ENCODE data around the gene NACA2. TPM values are rescaled to one million over a fixed set of nuclear protein-coding genes. Genes with fewer than 3 reads are reported as not detected.
"Not testable (repeated sequence)": the region's sequence is repeated elsewhere in the genome, so short reads cannot be mapped to it uniquely, and the experiment has no call there.

The NACA2 gene
- total and polyA plus RNA-seq, 11 donors = 0.11 TPM; not detected in 10

DNA sequence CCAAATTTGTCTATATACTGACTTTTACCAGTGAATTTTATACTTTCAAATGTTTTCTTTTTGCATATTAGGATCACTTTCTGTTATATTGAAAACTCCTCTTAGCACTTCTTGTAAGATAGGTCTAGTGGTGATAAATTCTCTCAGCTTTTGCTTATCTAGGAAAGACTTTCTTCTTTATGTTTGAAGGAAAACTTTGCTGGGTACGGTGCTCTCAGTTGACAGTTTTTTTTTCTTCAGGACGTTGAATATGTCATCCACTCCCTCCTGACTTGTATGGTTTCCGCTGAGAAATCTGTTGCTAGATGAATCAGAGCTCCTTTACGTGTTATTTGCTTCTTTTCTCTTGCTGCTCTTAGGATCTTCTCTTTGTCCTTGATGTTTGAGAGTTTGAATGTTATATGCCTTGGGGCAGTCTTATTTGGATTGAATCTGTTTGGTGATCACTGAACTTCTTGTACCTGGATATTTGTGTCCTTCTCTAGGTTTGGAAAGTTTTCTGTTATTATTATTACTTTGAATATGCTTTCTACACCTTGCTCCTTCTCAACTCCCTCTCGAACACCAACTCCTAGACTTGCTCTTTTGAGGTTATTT is 44.0 kb upstream of the NACA2 start:
- peaks cover 0 to 15% (median 0%) of the 10 kb centered on the region in 12 donors for H3K9me3 ChIP-seq
- intact Hi-C loops (cut with DNase I) = no loop called here
- peaks cover 0 to 15% (median 0%) of the 10 kb centered on the region in 9 donors for H3K27me3 ChIP-seq
- TF ChIP-seq, protein P1, sequence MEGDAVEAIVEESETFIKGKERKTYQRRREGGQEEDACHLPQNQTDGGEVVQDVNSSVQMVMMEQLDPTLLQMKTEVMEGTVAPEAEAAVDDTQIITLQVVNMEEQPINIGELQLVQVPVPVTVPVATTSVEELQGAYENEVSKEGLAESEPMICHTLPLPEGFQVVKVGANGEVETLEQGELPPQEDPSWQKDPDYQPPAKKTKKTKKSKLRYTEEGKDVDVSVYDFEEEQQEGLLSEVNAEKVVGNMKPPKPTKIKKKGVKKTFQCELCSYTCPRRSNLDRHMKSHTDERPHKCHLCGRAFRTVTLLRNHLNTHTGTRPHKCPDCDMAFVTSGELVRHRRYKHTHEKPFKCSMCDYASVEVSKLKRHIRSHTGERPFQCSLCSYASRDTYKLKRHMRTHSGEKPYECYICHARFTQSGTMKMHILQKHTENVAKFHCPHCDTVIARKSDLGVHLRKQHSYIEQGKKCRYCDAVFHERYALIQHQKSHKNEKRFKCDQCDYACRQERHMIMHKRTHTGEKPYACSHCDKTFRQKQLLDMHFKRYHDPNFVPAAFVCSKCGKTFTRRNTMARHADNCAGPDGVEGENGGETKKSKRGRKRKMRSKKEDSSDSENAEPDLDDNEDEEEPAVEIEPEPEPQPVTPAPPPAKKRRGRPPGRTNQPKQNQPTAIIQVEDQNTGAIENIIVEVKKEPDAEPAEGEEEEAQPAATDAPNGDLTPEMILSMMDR (IDR thresholded peaks at IDR 0.05) = no peak
- TF ChIP-seq POLR2A (IDR thresholded peaks at IDR 0.05) = no peak
- H3K4me1 ChIP-seq = no peaks in the 10 kb centered on the region
- WGBS, 4 donors = 72 to 79% (median 73%) methylated on average over 5 of the region's 5 CpGs
- H3K36me3 ChIP-seq = no peaks in the 10 kb centered on the region
- no peak overlapping the region for H3K4me3 ChIP-seq
- DNase-seq (no peak), ATAC-seq (no peak)
- no peak overlapping the region for H3K27ac ChIP-seq

DNA sequence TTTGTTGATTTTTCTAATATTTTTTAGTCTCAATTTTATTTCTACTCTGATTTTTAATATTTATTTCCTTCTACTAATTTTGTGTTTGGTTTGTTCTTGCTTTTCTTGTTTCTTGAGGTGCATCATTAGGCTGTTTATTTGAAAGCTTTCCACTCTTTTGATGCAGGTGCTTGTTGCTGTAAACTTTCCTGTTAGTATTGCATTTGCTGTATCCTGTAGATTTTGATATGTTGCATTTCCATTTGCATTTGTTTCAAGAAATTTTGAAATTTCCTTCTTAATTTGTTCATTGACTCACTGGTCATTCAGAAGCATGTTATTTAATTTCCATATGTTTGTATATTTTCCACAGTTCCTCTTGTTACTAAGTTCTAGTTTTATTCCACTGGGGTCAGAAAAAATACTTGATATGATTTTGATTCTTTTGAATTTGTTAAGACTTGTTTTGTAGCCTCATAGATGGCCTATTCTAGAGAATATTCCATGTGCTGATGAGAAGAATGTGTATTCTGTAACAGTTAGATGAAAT is 43.1 kb upstream of the NACA2 start:
- Histone ChIP-seq H3K36me3 (no peaks in the 10 kb centered on the region), H3K27me3 (peaks cover 0 to 13% (median 0%) of the 10 kb centered on the region in 9 donors), H3K9me3 (peaks cover 0 to 15% (median 0%) of the 10 kb centered on the region in 12 donors), H3K27ac (no peak overlapping the region), H3K4me3 (no peak overlapping the region), H3K4me1 (no peaks in the 10 kb centered on the region)
- ATAC-seq (no peak), DNase-seq (no peak)
- TF ChIP-seq POLR2A (IDR thresholded peaks at IDR 0.05) = no peak
- TF ChIP-seq, protein P1 (IDR thresholded peaks at IDR 0.05) = no peak
- intact Hi-C loops (cut with DNase I) = no loop called here

DNA sequence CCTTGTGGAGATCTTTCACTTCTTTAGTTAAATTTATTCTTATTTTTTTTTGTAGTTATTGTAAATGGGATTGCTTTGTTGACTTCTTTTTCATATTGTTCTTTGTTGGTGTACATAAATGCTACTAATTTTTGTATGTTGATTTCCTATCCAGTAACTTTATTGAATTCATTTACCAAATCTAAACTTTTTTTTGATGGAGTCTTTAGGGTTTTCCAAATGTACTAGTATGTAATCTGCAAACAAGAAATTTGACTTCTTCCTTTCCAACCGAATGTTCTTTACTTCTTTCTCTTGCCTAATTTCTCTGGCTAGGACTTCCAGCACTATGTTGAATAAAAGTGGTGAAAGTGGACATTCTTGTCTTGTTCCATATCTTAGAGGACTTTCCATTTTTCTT is 41.8 kb upstream of the NACA2 start:
- Histone ChIP-seq H3K4me3 (no peak overlapping the region), H3K27me3 (peaks cover 0 to 4% (median 0%) of the 10 kb centered on the region in 9 donors), H3K36me3 (no peaks in the 10 kb centered on the region), H3K9me3 (peaks cover 0 to 15% (median 0%) of the 10 kb centered on the region in 12 donors), H3K4me1 (no peaks in the 10 kb centered on the region), H3K27ac (no peak overlapping the region)
- intact Hi-C loops (cut with DNase I) = no loop called here
- WGBS, 4 donors = 83 to 90% (median 86%) methylated on average over 1 of the region's 1 CpG
- no peak for TF ChIP-seq POLR2A (IDR thresholded peaks at IDR 0.05)
- TF ChIP-seq, protein P1 (IDR thresholded peaks at IDR 0.05) = no peak
- no peak for ATAC-seq
- no peak for DNase-seq

DNA sequence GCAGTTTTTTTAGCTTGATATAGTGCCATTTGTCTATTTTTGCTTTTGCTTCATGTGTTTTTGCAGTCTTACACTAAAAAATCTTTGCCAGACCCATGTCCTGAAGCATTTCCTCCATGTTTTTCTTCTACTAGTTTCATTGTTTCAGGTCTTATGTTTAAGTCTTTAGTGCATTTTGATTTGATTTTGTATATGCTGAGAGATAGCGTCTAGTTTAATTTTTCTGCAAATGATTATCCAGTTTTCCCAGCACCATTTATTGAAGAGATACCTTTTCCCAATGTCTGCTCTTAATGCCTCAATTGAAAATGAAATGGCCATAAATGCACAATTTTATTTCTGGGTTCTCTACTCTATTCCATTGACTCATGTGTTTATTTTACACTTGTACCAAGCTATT is 40.8 kb upstream of the NACA2 start:
- Histone ChIP-seq H3K4me3 (no peak overlapping the region), H3K9me3 (peaks cover 0 to 15% (median 0%) of the 10 kb centered on the region in 12 donors), H3K4me1 (no peaks in the 10 kb centered on the region), H3K36me3 (no peaks in the 10 kb centered on the region), H3K27me3 (peaks cover 0 to 4% (median 0%) of the 10 kb centered on the region in 9 donors), H3K27ac (no peak overlapping the region)
- TF ChIP-seq, protein P1 (IDR thresholded peaks at IDR 0.05) = no peak
- no peak for TF ChIP-seq POLR2A (IDR thresholded peaks at IDR 0.05)
- WGBS, 4 donors = 61 to 96% (median 85%) methylated on average over 1 of the region's 1 CpG
- intact Hi-C loops (cut with DNase I) = no loop called here
- DNase-seq (no peak), ATAC-seq (no peak)

DNA sequence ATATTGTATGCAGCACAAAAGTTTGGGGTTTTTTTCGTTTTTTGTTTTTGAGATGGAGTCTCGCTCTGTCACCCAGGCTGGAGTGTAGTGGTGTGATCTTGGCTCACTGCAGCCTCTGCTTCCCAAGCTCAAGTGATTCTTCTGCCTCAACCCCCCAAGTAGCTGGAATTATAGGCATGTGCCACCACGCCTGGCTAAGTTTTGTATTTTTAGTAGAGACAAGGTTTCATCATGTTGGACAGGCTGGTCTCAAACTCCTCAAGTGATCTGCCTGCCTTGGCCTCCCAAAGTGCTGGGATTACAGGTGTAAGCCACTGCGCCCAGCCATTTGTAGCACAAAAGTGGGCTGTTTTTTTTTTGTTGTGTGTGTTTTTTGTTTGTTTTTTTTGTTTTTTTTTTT is 37.1 kb upstream of the NACA2 start:
- H3K36me3 ChIP-seq; intact Hi-C loops (cut with DNase I); H3K4me3 ChIP-seq; ATAC-seq; DNase-seq; H3K4me1 ChIP-seq; H3K27ac ChIP-seq; H3K9me3 ChIP-seq; H3K27me3 ChIP-seq: not testable (repeated sequence)
- 67 to 77% (median 73%) methylated on average over 4 of the region's 4 CpGs for WGBS, 4 donors
